SK-N-SH treated with all-trans-retinoic acid at 6 μM for 48 hours (cell line): ENCODE measurements around the gene PRRT3.

Experiments used
- ATAC-seq: fragments of 200-7000 bp; cut with Tn5 transposase; 3 replicates; pipeline ENCODE4 v1.9.1; 2020; ENCODE audit warnings: mild to moderate bottlenecking, moderate library complexity
- ARNTL ChIP-seq: fragments of 450-650 bp; formaldehyde crosslinking; IDR thresholded peaks from 2 replicates; pipeline ENCODE4 v1.5.0; 2020; ENCODE audit warnings: low read depth, mild to moderate bottlenecking, moderate library complexity, borderline replicate concordance
- BACH2 ChIP-seq: fragments of 250-450 bp; sonication (Bioruptor Pico); IDR thresholded peaks from 2 replicates; pipeline ENCODE4 v1.9.0; 2021; ENCODE audit warnings: mild to moderate bottlenecking, borderline replicate concordance
- CSDC2 ChIP-seq: fragments of 250-450 bp; sonication (Bioruptor Pico); IDR thresholded peaks from 2 replicates; pipeline ENCODE4 v1.5.0; 2020; ENCODE audit warnings: mild to moderate bottlenecking, moderate library complexity
- ESRRG ChIP-seq: fragments of 250-450 bp; sonication (Bioruptor Pico); IDR thresholded peaks from 2 replicates; pipeline ENCODE4 v1.6.1; 2021; ENCODE audit warnings: mild to moderate bottlenecking
- GLIS3 ChIP-seq: fragments of 250-450 bp; sonication (Bioruptor Pico); IDR thresholded peaks from 2 replicates; pipeline ENCODE4 v1.5.0; 2020; ENCODE audit warnings: mild to moderate bottlenecking, moderate library complexity
- ISL1 ChIP-seq: fragments of 250-450 bp; sonication (Bioruptor Pico); IDR thresholded peaks from 2 replicates; pipeline ENCODE4 v2.1.2; 2022; ENCODE audit warnings: mild to moderate bottlenecking, moderate library complexity
- OSR1 ChIP-seq: fragments of 250-450 bp; sonication (Bioruptor Pico); IDR thresholded peaks from 2 replicates; pipeline ENCODE4 v1.8.0; 2022; ENCODE audit warnings: moderate library complexity, mild to moderate bottlenecking, inconsistent platforms
- PPARA ChIP-seq: fragments of 250-450 bp; sonication (Bioruptor Pico); IDR thresholded peaks from 2 replicates; pipeline ENCODE4 v1.5.0; 2020; ENCODE audit warnings: mild to moderate bottlenecking, borderline replicate concordance
- RARB ChIP-seq: fragments of 250-450 bp; sonication (Bioruptor Pico); IDR thresholded peaks from 2 replicates; pipeline ENCODE4 v1.8.0; 2021; ENCODE audit warnings: mild to moderate bottlenecking, moderate library complexity
- SNAI2 ChIP-seq: fragments of 250-450 bp; sonication (Bioruptor Pico); IDR thresholded peaks from 2 replicates; pipeline ENCODE4 v1.5.0; 2020; ENCODE audit warnings: mild to moderate bottlenecking, moderate library complexity
- TCF4 ChIP-seq: fragments of 250-450 bp; sonication (Bioruptor Pico); IDR thresholded peaks from 2 replicates; pipeline ENCODE4 v1.8.0; 2021; ENCODE audit warnings: mild to moderate bottlenecking, moderate library complexity, borderline replicate concordance
- TOX ChIP-seq: fragments of 250-450 bp; sonication (Bioruptor Pico); IDR thresholded peaks from 2 replicates; pipeline ENCODE4 v1.8.0; 2021; ENCODE audit warnings: mild to moderate bottlenecking, moderate library complexity, borderline replicate concordance
- ZC3H10 ChIP-seq: fragments of 250-450 bp; sonication (Bioruptor Pico); IDR thresholded peaks from 2 replicates; pipeline ENCODE4 v1.5.1; 2021; ENCODE audit warnings: mild to moderate bottlenecking, moderate library complexity
- ZFP3 ChIP-seq: fragments of 250-450 bp; sonication (Bioruptor Pico); IDR thresholded peaks from 2 replicates; pipeline ENCODE4 v1.5.0; 2020; ENCODE audit warnings: mild to moderate bottlenecking, moderate library complexity
- ZNF70 ChIP-seq: fragments of 450-650 bp; formaldehyde crosslinking; IDR thresholded peaks from 2 replicates; pipeline ENCODE4 v1.5.0; 2020; ENCODE audit warnings: mild to moderate bottlenecking, moderate library complexity
- ZNF8 ChIP-seq: fragments of 450-650 bp; formaldehyde crosslinking; IDR thresholded peaks from 2 replicates; pipeline ENCODE4 v1.5.0; 2020; ENCODE audit warnings: mild to moderate bottlenecking, moderate library complexity
- TF ChIP-seq, protein P1 (sequence below): fragments of 250-450 bp; sonication (Bioruptor Pico); IDR thresholded peaks from 2 replicates; pipeline ENCODE4 v1.5.0; 2020; ENCODE audit warnings: mild to moderate bottlenecking, moderate library complexity
- TF ChIP-seq, protein P2 (sequence below): fragments of 250-450 bp; sonication (Bioruptor Pico); IDR thresholded peaks from 2 replicates; pipeline ENCODE4 v1.8.0; 2021; ENCODE audit warnings: low read depth, mild to moderate bottlenecking, moderate library complexity, borderline replicate concordance
- TF ChIP-seq, protein P3 (sequence below): fragments of 250-450 bp; sonication (Bioruptor Pico); IDR thresholded peaks from 2 replicates; pipeline ENCODE4 v1.5.1; 2021; ENCODE audit warnings: mild to moderate bottlenecking, moderate library complexity
- TF ChIP-seq, protein P4 (sequence below): fragments of 250-450 bp; sonication (Bioruptor Pico); IDR thresholded peaks from 2 replicates; pipeline ENCODE4 v1.5.1; 2020; ENCODE audit warnings: low read depth, mild to moderate bottlenecking, moderate library complexity

The PRRT3 gene

DNA sequence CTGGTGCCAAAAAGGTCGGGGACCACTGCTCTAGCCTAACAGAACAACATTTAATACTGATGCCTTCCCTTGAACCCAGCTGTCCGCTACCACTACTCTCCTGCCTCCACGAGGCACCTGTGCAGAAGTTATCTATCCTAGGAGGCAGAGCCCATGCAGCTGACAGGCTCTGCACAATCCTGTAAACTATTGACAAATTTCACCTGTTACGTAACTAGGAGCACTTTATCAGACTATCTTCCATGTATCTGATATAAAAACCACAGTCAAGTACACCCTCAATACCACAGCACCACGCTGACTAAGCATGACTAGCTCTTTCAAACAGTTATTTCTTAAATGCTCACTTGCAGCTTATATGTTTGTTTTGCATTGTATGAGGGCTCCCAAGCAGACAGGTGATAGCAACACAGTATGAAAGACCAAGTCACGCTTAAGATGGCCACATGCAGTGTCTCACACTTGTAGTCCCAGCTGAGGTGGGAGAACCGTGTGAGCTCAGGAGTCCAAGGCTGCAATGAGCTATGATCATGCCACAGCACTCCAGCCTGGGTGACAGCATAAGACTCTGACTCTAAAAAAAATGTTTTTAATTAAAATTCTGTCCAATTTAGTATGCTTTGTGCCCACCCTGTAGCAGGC, 39.8 kb downstream of the PRRT3 start:
- no peak for TF ChIP-seq ZNF8 (CRISPR knock-in tag)
- no peak for TF ChIP-seq BACH2 (CRISPR knock-in tag)
- TF ChIP-seq PPARA (CRISPR knock-in tag): no peak
- TF ChIP-seq ESRRG: no peak
- TF ChIP-seq, protein P1, sequence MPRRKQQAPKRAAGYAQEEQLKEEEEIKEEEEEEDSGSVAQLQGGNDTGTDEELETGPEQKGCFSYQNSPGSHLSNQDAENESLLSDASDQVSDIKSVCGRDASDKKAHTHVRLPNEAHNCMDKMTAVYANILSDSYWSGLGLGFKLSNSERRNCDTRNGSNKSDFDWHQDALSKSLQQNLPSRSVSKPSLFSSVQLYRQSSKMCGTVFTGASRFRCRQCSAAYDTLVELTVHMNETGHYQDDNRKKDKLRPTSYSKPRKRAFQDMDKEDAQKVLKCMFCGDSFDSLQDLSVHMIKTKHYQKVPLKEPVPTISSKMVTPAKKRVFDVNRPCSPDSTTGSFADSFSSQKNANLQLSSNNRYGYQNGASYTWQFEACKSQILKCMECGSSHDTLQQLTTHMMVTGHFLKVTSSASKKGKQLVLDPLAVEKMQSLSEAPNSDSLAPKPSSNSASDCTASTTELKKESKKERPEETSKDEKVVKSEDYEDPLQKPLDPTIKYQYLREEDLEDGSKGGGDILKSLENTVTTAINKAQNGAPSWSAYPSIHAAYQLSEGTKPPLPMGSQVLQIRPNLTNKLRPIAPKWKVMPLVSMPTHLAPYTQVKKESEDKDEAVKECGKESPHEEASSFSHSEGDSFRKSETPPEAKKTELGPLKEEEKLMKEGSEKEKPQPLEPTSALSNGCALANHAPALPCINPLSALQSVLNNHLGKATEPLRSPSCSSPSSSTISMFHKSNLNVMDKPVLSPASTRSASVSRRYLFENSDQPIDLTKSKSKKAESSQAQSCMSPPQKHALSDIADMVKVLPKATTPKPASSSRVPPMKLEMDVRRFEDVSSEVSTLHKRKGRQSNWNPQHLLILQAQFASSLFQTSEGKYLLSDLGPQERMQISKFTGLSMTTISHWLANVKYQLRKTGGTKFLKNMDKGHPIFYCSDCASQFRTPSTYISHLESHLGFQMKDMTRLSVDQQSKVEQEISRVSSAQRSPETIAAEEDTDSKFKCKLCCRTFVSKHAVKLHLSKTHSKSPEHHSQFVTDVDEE (CRISPR knock-in tag): no peak
- no peak for TF ChIP-seq CSDC2 (CRISPR knock-in tag)
- no peak for TF ChIP-seq SNAI2
- no peak for ATAC-seq

DNA sequence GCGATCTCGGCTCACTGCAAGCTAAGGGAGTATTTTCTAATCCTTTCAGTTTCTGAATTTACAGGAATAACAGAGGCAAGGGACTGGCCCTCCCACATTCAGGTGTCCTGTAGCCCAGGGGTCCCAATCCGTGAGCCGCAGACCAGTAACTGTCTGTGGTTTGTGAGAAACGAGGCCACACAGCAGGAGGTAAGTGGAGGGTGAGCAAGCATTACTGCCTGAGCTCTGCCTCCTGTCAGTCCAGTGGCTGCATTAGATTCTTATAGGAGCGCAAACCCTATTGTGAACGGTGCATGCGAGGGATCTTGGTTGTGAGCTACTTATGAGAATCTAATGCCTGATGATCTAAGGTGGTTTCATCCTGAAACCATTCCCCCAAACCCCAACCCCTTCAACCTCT, 40.3 kb downstream of the PRRT3 start:
- TF ChIP-seq ZNF70: no peak
- no peak for TF ChIP-seq ARNTL
- no peak for TF ChIP-seq GLIS3 (CRISPR knock-in tag)
- TF ChIP-seq, protein P2, sequence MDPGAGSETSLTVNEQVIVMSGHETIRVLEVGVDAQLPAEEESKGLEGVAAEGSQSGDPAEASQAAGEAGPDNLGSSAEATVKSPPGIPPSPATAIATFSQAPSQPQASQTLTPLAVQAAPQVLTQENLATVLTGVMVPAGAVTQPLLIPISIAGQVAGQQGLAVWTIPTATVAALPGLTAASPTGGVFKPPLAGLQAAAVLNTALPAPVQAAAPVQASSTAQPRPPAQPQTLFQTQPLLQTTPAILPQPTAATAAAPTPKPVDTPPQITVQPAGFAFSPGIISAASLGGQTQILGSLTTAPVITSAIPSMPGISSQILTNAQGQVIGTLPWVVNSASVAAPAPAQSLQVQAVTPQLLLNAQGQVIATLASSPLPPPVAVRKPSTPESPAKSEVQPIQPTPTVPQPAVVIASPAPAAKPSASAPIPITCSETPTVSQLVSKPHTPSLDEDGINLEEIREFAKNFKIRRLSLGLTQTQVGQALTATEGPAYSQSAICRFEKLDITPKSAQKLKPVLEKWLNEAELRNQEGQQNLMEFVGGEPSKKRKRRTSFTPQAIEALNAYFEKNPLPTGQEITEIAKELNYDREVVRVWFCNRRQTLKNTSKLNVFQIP (CRISPR knock-in tag): no peak
- TF ChIP-seq CSDC2 (CRISPR knock-in tag): no peak
- no peak for TF ChIP-seq OSR1 (CRISPR knock-in tag)
- TF ChIP-seq, protein P1 (CRISPR knock-in tag): no peak
- TF ChIP-seq TOX: no peak
- no peak for TF ChIP-seq BACH2 (CRISPR knock-in tag)
- no peak for TF ChIP-seq ZC3H10
- TF ChIP-seq, protein P3, sequence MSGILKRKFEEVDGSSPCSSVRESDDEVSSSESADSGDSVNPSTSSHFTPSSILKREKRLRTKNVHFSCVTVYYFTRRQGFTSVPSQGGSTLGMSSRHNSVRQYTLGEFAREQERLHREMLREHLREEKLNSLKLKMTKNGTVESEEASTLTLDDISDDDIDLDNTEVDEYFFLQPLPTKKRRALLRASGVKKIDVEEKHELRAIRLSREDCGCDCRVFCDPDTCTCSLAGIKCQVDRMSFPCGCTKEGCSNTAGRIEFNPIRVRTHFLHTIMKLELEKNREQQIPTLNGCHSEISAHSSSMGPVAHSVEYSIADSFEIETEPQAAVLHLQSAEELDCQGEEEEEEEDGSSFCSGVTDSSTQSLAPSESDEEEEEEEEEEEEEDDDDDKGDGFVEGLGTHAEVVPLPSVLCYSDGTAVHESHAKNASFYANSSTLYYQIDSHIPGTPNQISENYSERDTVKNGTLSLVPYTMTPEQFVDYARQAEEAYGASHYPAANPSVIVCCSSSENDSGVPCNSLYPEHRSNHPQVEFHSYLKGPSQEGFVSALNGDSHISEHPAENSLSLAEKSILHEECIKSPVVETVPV (CRISPR knock-in tag): no peak
- TF ChIP-seq TCF4 (CRISPR knock-in tag): no peak
- no peak for TF ChIP-seq ISL1 (CRISPR knock-in tag)
- TF ChIP-seq ESRRG: no peak
- TF ChIP-seq ZFP3 (CRISPR knock-in tag): no peak
- no peak for TF ChIP-seq RARB (CRISPR knock-in tag)
- no peak for TF ChIP-seq PPARA (CRISPR knock-in tag)
- TF ChIP-seq, protein P4, sequence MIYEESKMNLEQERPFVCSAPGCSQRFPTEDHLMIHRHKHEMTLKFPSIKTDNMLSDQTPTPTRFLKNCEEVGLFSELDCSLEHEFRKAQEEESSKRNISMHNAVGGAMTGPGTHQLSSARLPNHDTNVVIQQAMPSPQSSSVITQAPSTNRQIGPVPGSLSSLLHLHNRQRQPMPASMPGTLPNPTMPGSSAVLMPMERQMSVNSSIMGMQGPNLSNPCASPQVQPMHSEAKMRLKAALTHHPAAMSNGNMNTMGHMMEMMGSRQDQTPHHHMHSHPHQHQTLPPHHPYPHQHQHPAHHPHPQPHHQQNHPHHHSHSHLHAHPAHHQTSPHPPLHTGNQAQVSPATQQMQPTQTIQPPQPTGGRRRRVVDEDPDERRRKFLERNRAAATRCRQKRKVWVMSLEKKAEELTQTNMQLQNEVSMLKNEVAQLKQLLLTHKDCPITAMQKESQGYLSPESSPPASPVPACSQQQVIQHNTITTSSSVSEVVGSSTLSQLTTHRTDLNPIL (CRISPR knock-in tag): no peak
- ATAC-seq: no peak
